Measurements from ENCODE around the gene RBM18. TPM values are rescaled to one million over a fixed set of nuclear protein-coding genes. Genes with fewer than 3 reads are reported as not detected.

RBM18 gene
- total RNA-seq, 1 experiment from 2014 or later: 19.2 TPM

- Histone ChIP-seq H3K9me3 (ENCODE audit: control insufficient read depth, insufficient read depth, low read depth, low read length) (no peaks in the 10 kb centered on the region), H3K36me3 (ENCODE audit: control insufficient read depth, insufficient read depth, low read length) (no peaks in the 10 kb centered on the region), H3K27ac (ENCODE audit: low read length) (no peak overlapping the region), H3K4me1 (ENCODE audit: control insufficient read depth, insufficient read depth, low read length) (no peaks in the 10 kb centered on the region), H3K4me3 (ENCODE audit: low read depth in 2 of 2, low read length in 2 of 2) (no peak overlapping the region), H3K27me3 (ENCODE audit: control insufficient read depth, insufficient read depth, low read length) (no peaks in the 10 kb centered on the region)
- intact Hi-C loops (cut with micrococcal nuclease; ENCODE audit: unreplicated experiment): no loop called here
- CTCF ChIA-PET: no interaction called here
- ATAC-seq (no peak), DNase-seq (ENCODE audit: low read depth, low spot score) (no peak)
- in situ Hi-C loops (cut with HindIII; ENCODE audit: low pct_unique_long_range_greater_than_20kb, low sequenced_read_pairs): no loop called here
- BruUV-seq (replicated peaks): no TSS peak
- POLR2A ChIA-PET: no interaction called here
- TF ChIP-seq CTCF (IDR thresholded peaks at IDR 0.05): no peak
- TF ChIP-seq REST (IDR thresholded peaks at IDR 0.05; ENCODE audit: insufficient read depth in 1 of 2, low read depth in 2 of 2, low read length in 1 of 2): no peak
- no peak for TF ChIP-seq TCF7L2 (IDR thresholded peaks at IDR 0.05; ENCODE audit: low read depth, low read length)
- TF ChIP-seq POLR2AphosphoS5 (IDR thresholded peaks at IDR 0.05; ENCODE audit: low read depth, low read length): no peak
- no peak for TF ChIP-seq SIN3A (IDR thresholded peaks at IDR 0.05; ENCODE audit: borderline replicate concordance, insufficient read depth, low read depth, low read length)
Measured at GRCh38 chr9:122200960-122201595, 63.6 kb downstream of the RBM18 start.

- Histone ChIP-seq H3K4me1 (ENCODE audit: control insufficient read depth, insufficient read depth, low read length) (no peaks in the 10 kb centered on the region), H3K27me3 (ENCODE audit: control insufficient read depth, insufficient read depth, low read length) (no peaks in the 10 kb centered on the region), H3K4me3 (ENCODE audit: low read depth in 2 of 2, low read length in 2 of 2) (no peak overlapping the region), H3K36me3 (ENCODE audit: control insufficient read depth, insufficient read depth, low read length) (no peaks in the 10 kb centered on the region), H3K27ac (ENCODE audit: low read length) (no peak overlapping the region), H3K9me3 (ENCODE audit: control insufficient read depth, insufficient read depth, low read depth, low read length) (no peaks in the 10 kb centered on the region)
- no TSS peak for BruUV-seq (replicated peaks)
- ATAC-seq (no peak), DNase-seq (ENCODE audit: low read depth, low spot score) (no peak)
- ChIA-PET CTCF (no interaction called here), POLR2A (no interaction called here)
- no peak for TF ChIP-seq CTCF (IDR thresholded peaks at IDR 0.05)
- TF ChIP-seq TCF7L2 (IDR thresholded peaks at IDR 0.05; ENCODE audit: low read depth, low read length): no peak
- no peak for TF ChIP-seq SIN3A (IDR thresholded peaks at IDR 0.05; ENCODE audit: borderline replicate concordance, insufficient read depth, low read depth, low read length)
- TF ChIP-seq POLR2AphosphoS5 (IDR thresholded peaks at IDR 0.05; ENCODE audit: low read depth, low read length): no peak
- TF ChIP-seq REST (IDR thresholded peaks at IDR 0.05; ENCODE audit: insufficient read depth in 1 of 2, low read depth in 2 of 2, low read length in 1 of 2): no peak
- in situ Hi-C loops (cut with HindIII; ENCODE audit: low pct_unique_long_range_greater_than_20kb, low sequenced_read_pairs): no loop called here
- intact Hi-C loops (cut with micrococcal nuclease; ENCODE audit: unreplicated experiment): no loop called here
Measured at GRCh38 chr9:122197882-122198281, 66.8 kb downstream of the RBM18 start.

Data from Panc1 (cell line).